HepG2 (cell line): Measurements from ENCODE around the gene TMEM167B. TPM values are rescaled to one million over a fixed set of nuclear protein-coding genes. Genes with fewer than 3 reads are reported as not detected.

Source experiments
- ATAC-seq: fragments of 200-7000 bp; cut with Tn5 transposase; 3 replicates; pipeline ENCODE4 v1.9.1; 2020; ENCODE audit warnings: mild to moderate bottlenecking, moderate library complexity
- BruUV-seq: library from RNA; stranded (reverse); fragments of 400-500 nt; replicated peaks from 2 replicates; lab custom pipeline; 2021; lab: Mats Ljungman, UMichigan
- CTCF ChIA-PET: fragments of 300-600 bp; formaldehyde crosslinking; extraction: SDS; loops from one replicate; lab custom pipeline; 2021; ENCODE audit warnings: low total read pairs, inconsistent platforms, low intra/inter-chr PET ratio; lab: Yijun Ruan, JAX
- POLR2A ChIA-PET: fragments of 350-600 bp; sonication (Branson Sonifier 250); formaldehyde crosslinking; loops from one replicate; lab custom pipeline; 2020; ENCODE audit warnings: antibody characterized with exemption, inconsistent platforms; lab: Yijun Ruan, JAX
- DNase-seq: peaks from one replicate; pipeline ENCODE4 v3.0.0-alpha.2; 2015; ENCODE audit warnings: low spot score
- FAIRE-seq: peaks from 3 replicates; lab custom pipeline; 2011; peaks lifted over from hg19 to GRCh38; lab: Jason Lieb, UNC
- H2AFZ ChIP-seq: one replicate; pipeline ENCODE4 v1.6.1; 2011; ENCODE audit warnings: low read length, inconsistent platforms
- H3K27ac ChIP-seq: fragments of 300-600 bp; 3 replicates; pipeline ENCODE4 v1.8.0; 2011; ENCODE audit warnings: mixed run types, mild to moderate bottlenecking, mixed read lengths, low read length, inconsistent platforms; ENCODE audit not compliant: insufficient read depth; ENCODE audit errors: extremely low read length
- H3K27me3 ChIP-seq, 2 experiments: fragments of 200-600 bp in 1 of 2; 2 replicates in 1 of 2; 3 replicates in 1 of 2; pipeline versions ENCODE4 v1.6.0 to v1.8.0; 2011; ENCODE audit warnings: low read length in 2 of 2, mild to moderate bottlenecking in 2 of 2, moderate library complexity in 2 of 2, inconsistent platforms in 1 of 2; ENCODE audit not compliant: insufficient read depth in 2 of 2, control insufficient read depth in 1 of 2
- H3K36me3 ChIP-seq, 2 experiments: fragments of 200-600 bp in 1 of 2; replicated peaks in 1 of 2; 2 replicates in 1 of 2; 3 replicates in 1 of 2; pipeline versions ENCODE4 v1.5.1 to v1.8.0; 2011; ENCODE audit warnings: low read length in 2 of 2, inconsistent platforms in 1 of 2; ENCODE audit not compliant: insufficient read depth in 2 of 2, control insufficient read depth in 1 of 2
- H3K4me1 ChIP-seq: 2 replicates; pipeline ENCODE4 v1.5.1; 2012; ENCODE audit warnings: low read length, inconsistent platforms; ENCODE audit not compliant: insufficient read depth
- H3K4me2 ChIP-seq: 2 replicates; pipeline ENCODE4 v1.6.0; 2011; ENCODE audit warnings: low read depth, low read length, inconsistent platforms
- H3K4me3 ChIP-seq, 3 experiments: fragments of 200-600 bp in 1 of 3; sonication (generic), shearing (Covaris generic) in 1 of 3; replicated peaks in 1 of 3; 2 replicates each; pipeline ENCODE4 v1.5.1; 2011 to 2016; ENCODE audit warnings: low read length in 3 of 3, inconsistent platforms in 2 of 3, low read depth in 2 of 3, mild to moderate bottlenecking in 2 of 3, control low read depth in 1 of 3, mixed read lengths in 1 of 3; ENCODE audit not compliant: insufficient read depth in 1 of 3
- H3K79me2 ChIP-seq: one replicate; pipeline ENCODE4 v1.6.1; 2011; ENCODE audit warnings: low read length, inconsistent platforms; ENCODE audit not compliant: insufficient read depth
- H3K9ac ChIP-seq: 2 replicates; pipeline ENCODE4 v1.6.0; 2011; ENCODE audit warnings: mild to moderate bottlenecking, low read depth, low read length, inconsistent platforms; ENCODE audit not compliant: insufficient read depth
- H3K9me3 ChIP-seq: 2 replicates; pipeline ENCODE4 v1.5.1; 2012; ENCODE audit warnings: mild to moderate bottlenecking, low read length
- H4K20me1 ChIP-seq: 2 replicates; pipeline ENCODE4 v1.6.0; 2011; ENCODE audit warnings: inconsistent platforms, mild to moderate bottlenecking, low read length, moderate library complexity; ENCODE audit not compliant: insufficient read depth
- DR1 ChIP-seq: sonication (generic); formaldehyde crosslinking; IDR thresholded peaks from 2 replicates; pipeline ENCODE4 v1.8.0; 2021; ENCODE audit warnings: mild to moderate bottlenecking, missing genetic modification reagents, inconsistent platforms
- ETV6 ChIP-seq: sonication (generic); formaldehyde crosslinking; conservative IDR thresholded peaks from 2 replicates; pipeline ENCODE4 v1.4.0; 2020; ENCODE audit warnings: missing genetic modification reagents
- GABPB1 ChIP-seq: IDR thresholded peaks from 2 replicates; pipeline ENCODE4 v1.6.1; 2016; ENCODE audit warnings: mild to moderate bottlenecking, missing genetic modification reagents, moderate library complexity, missing compliant biosample characterization
- HNRNPLL ChIP-seq: fragments of 200-400 bp; formaldehyde crosslinking; IDR thresholded peaks from 2 replicates; pipeline ENCODE4 v1.6.1; 2017; ENCODE audit warnings: mild to moderate bottlenecking, low read depth, low read length; ENCODE audit not compliant: poor library complexity, severe bottlenecking
- JARID2 ChIP-seq: sonication (generic); formaldehyde crosslinking; IDR thresholded peaks from 2 replicates; pipeline ENCODE4 v1.8.1; 2023; ENCODE audit warnings: missing genetic modification reagents, inconsistent platforms; ENCODE audit not compliant: insufficient replicate concordance
- KDM5B ChIP-seq: sonication (generic); formaldehyde crosslinking; IDR thresholded peaks from 2 replicates; pipeline ENCODE4 v1.4.0; 2020; ENCODE audit warnings: missing genetic modification reagents, mild to moderate bottlenecking, borderline replicate concordance
- POLR2A ChIP-seq, 2 experiments: IDR thresholded peaks; 2 replicates each; pipeline ENCODE4 v1.6.1; 2011; ENCODE audit warnings: low read depth in 2 of 2, low read length in 2 of 2, mild to moderate bottlenecking in 1 of 2, moderate library complexity in 1 of 2; ENCODE audit not compliant: insufficient read depth in 1 of 2
- STAT6 ChIP-seq: sonication (generic); formaldehyde crosslinking; IDR thresholded peaks from 2 replicates; pipeline ENCODE4 v1.4.0; 2020; ENCODE audit warnings: missing genetic modification reagents, mild to moderate bottlenecking, borderline replicate concordance
- ZBTB14 ChIP-seq: sonication (generic); formaldehyde crosslinking; IDR thresholded peaks from 2 replicates; pipeline ENCODE4 v1.4.0; 2020; ENCODE audit warnings: missing genetic modification reagents
- ZFY ChIP-seq: sonication (generic); formaldehyde crosslinking; IDR thresholded peaks from 2 replicates; pipeline ENCODE4 v1.4.0; 2020; ENCODE audit warnings: missing genetic modification reagents
- ZNF580 ChIP-seq: IDR thresholded peaks from 2 replicates; pipeline ENCODE4 v1.6.1; 2016; ENCODE audit warnings: low read depth, borderline replicate concordance
- ZNF652 ChIP-seq: IDR thresholded peaks from 2 replicates; pipeline ENCODE4 v1.6.1; 2016; ENCODE audit warnings: low read depth, borderline replicate concordance
- ZSCAN22 ChIP-seq: sonication (generic); formaldehyde crosslinking; IDR thresholded peaks from 2 replicates; pipeline ENCODE4 v1.4.0; 2020; ENCODE audit warnings: mild to moderate bottlenecking, missing genetic modification reagents
- WGBS: methylation state at CpG from one replicate; pipeline ENCODE4 v1.1.6; 2017; ENCODE audit warnings: low lambda C conversion rate; 5-methylcytosine and 5-hydroxymethylcytosine counted together
- in situ Hi-C: cut with HindIII; loops from 2 replicates; pipeline ENCODE4 v1.10.0; 2017; ENCODE audit warnings: low pct_unique_long_range_greater_than_20kb; ENCODE audit not compliant: extremely low pct_ligation_motif_present
- intact Hi-C: fragments of 100-400 bp; cut with micrococcal nuclease; formaldehyde crosslinking; loops from one replicate; pipeline ENCODE4 v1.10.0; 2022; ENCODE audit not compliant: unreplicated experiment
- polyA plus RNA-seq, 8 experiments: library from polyadenylated mRNA; depleted of rRNA in 3 of 8; stranded (reverse) in 7 of 8; unstranded in 1 of 8; fragments of >200 nt; fragmentation: Illumina TruSeq in 4 of 8; extraction: Trizol in 4 of 8; gene quantifications; 2 replicates each; pipeline versions ENCODE4 v1.2.1 to v1.2.3, GENCODE V29; 2011 to 2016; ENCODE audit warnings: low read depth in 4 of 8, missing spikeins in 1 of 8, mixed read lengths in 1 of 8; ENCODE audit not compliant: insufficient read depth in 1 of 8
- total RNA-seq, 5 experiments: library from RNA; depleted of rRNA; stranded (reverse); fragments of >200 nt; fragmentation: Illumina TruSeq; extraction: Trizol; gene quantifications; 2 replicates each; pipeline ENCODE4 v1.2.3, GENCODE V29; 2016; ENCODE audit warnings: low read depth in 1 of 5

Gene TMEM167B
- total and polyA plus RNA-seq, 2 of the 13 experiments (the other 11 are each of a cell fraction or from before 2014, with no cell fraction given), result 9.5 to 22.4 TPM

- intact Hi-C loops, result no loop called here
- ATAC-seq (no peak), FAIRE-seq (no peak), DNase-seq (no peak)
- peaks cover 53% of the 10 kb centered on the region for H3K4me1 ChIP-seq
- H2AFZ ChIP-seq, result no peak overlapping the region
- no peaks in the 10 kb centered on the region for H4K20me1 ChIP-seq
- no peaks in the 10 kb centered on the region for H3K36me3 ChIP-seq
- no peaks in the 10 kb centered on the region for H3K79me2 ChIP-seq
- in situ Hi-C loops, result no loop called here
- H3K4me3 ChIP-seq, result peak overlapping the region in 2 of 3 experiments; percentile 51 to 52; a peak in 3 of 6 replicates
- ChIA-PET POLR2A (interaction anchor here (0.6 to 2.5 kb wide), 2 partner anchors 15 to 34 kb away, joined by 3 to 8 read pairs; no protein-coding TSS in a partner anchor), CTCF (no interaction called here)
- H3K9ac ChIP-seq, result no peak overlapping the region
- peak overlapping the region; percentile 81 for H3K4me2 ChIP-seq
- peaks cover 0 to 8% of the 10 kb centered on the region in 2 experiments; a peak in 1 of 5 replicates for H3K27me3 ChIP-seq
- 10% methylated on average over 2 of the region's 2 CpGs for WGBS
- no peaks in the 10 kb centered on the region for H3K9me3 ChIP-seq
- BruUV-seq, result no TSS peak
- no peak for TF ChIP-seq DR1 (CRISPR knock-in tag)
- TF ChIP-seq GABPB1 (CRISPR knock-in tag), result peak; percentile 29; the same call in 1 of the 2 replicates
- peak; percentile 87 for TF ChIP-seq ZNF652
- H3K27ac ChIP-seq, result no peak overlapping the region
These were observed 43.3 kb downstream of the TMEM167B start for GRCh38 chr1:109133815-109134214.

- no peak for FAIRE-seq
- no peaks in the 10 kb centered on the region for H3K9me3 ChIP-seq
- H3K4me1 ChIP-seq, result peaks cover 53% of the 10 kb centered on the region
- H3K79me2 ChIP-seq, result no peaks in the 10 kb centered on the region
- H3K4me3 ChIP-seq, result peak overlapping the region; percentile 51 to 52 (median 51)
- no peak for TF ChIP-seq JARID2 (CRISPR knock-in tag)
- TF ChIP-seq ZBTB14 (CRISPR knock-in tag), result no peak
- no peak for TF ChIP-seq HNRNPLL
- TF ChIP-seq ZSCAN22, result peak; percentile 89
- TF ChIP-seq ZFY (CRISPR knock-in tag), result peak; percentile 11; the same call in 1 of the 2 replicates
- no peak for TF ChIP-seq ZNF580 (CRISPR knock-in tag)
- TF ChIP-seq ETV6 (CRISPR knock-in tag), result no peak
- no peak for TF ChIP-seq POLR2A (IDR thresholded peaks at IDR 0.05; ENCODE audit: insufficient read depth in 1 of 2, low read depth in 2 of 2, low read length in 2 of 2)
- TF ChIP-seq STAT6 (CRISPR knock-in tag), result no peak
- no peak for TF ChIP-seq KDM5B (CRISPR knock-in tag)
- TF ChIP-seq, all 625 proteins: peak for 2
- CTCF ChIA-PET, result no interaction called here
- intact Hi-C loops, result no loop called here
- Histone ChIP-seq H3K27me3 (peaks cover 0 to 8% of the 10 kb centered on the region in 2 experiments; a peak in 1 of 5 replicates), H3K27ac (no peak overlapping the region), H3K4me2 (peak overlapping the region; percentile 81), H3K36me3 (no peaks in the 10 kb centered on the region), H3K9ac (peak overlapping the region; percentile 10; the same call in 1 of the 2 replicates), H4K20me1 (no peaks in the 10 kb centered on the region), H2AFZ (peak overlapping the region; percentile 66)
- in situ Hi-C loops, result no loop called here
- peak; percentile 60 for ATAC-seq
- DNase-seq, result no peak
- 11% methylated on average over 6 of the region's 7 CpGs for WGBS
- POLR2A ChIA-PET, result interaction anchor here (0.6 to 2.5 kb wide), 4 partner anchors 15 to 47 kb away, joined by 3 to 8 read pairs (median 4); no protein-coding TSS in a partner anchor
- BruUV-seq, result no TSS peak
These were observed 43.9 kb downstream of the TMEM167B start for GRCh38 chr1:109134423-109134822.
